ENCODE data around the gene PHOSPHO1.

The PHOSPHO1 gene

DNA sequence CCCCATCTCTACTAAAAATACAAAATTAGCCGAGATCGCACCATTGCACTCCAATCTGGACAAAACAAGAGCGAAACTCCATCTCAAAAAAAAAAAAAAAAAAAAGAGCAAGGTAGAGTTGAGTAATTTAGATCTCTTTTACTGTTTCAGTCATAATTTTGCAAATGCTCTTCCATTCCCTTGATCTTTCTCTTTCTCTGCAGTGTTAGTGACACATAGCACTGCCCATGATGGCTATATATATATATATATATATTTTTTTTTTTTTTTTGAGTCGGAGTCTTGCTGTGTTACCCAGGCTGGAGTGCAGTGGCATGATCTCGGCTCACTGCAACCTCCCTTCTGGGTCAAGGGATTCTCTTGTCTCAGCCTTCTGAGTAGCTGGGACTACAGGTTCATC is 12.2 kb upstream of the PHOSPHO1 start:
- no peak for DNase-seq (ENCODE audit: low read depth, low spot score)

DNA sequence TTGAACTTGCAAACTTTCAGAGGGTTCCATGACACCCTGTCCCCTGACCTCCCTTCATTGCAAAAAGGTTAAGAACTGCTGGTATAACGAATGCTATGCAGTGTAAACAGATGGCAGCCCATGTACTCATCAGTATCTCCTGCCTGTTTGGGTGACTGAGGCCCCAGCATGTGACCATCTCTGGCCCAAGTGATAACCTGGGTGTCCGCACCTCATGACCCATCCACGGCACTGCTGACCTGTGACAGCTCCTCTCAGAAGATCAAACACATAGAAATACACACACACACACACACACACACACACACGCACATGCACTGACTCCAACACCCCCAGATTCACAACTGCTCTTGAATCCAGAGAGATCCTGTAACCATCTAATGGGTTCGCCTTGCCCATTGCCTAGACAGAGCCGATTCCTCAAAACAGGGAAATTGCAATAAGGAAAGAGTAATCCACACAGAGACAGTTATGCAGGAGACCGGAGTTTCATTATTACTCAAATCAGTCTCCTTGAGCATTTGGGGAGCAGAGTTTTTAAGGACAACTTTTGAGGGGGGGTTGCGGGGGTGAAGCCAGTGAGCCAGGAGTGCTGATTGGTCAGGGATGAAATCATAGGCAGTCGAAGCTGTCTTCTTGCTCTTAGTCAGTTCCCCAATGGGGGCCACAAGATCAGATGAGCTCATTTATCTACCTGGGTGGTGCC is 11.3 kb upstream of the PHOSPHO1 start:
- DNase-seq (ENCODE audit: low read depth, low spot score), result no peak

DNA sequence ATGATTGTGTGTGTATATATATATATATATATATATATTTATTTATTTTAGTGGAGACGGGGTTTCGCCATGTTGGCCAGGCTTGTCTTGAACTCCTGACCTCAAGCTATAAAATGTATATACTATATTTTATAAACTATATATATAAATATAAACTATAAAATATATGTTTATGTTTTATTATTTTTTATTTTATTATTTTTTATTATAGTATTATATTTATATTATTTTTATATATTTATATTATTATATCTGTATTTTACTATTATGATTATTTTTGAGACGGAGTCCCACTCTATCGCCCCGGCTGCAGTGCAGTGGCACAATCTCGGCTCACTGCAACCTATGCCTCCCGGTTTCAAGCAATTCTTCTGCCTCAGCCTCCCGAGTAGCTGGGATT is 10.5 kb upstream of the PHOSPHO1 start:
- DNase-seq (ENCODE audit: low read depth, low spot score), result no peak

- no peak for DNase-seq (ENCODE audit: low read depth, low spot score)
Observed at GRCh38 chr17:49240619-49241018, 10.0 kb upstream of the PHOSPHO1 start.

- DNase-seq (ENCODE audit: low read depth, low spot score), result peak; percentile 72
Observed at GRCh38 chr17:49239963-49240362, 9.4 kb upstream of the PHOSPHO1 start.

DNA sequence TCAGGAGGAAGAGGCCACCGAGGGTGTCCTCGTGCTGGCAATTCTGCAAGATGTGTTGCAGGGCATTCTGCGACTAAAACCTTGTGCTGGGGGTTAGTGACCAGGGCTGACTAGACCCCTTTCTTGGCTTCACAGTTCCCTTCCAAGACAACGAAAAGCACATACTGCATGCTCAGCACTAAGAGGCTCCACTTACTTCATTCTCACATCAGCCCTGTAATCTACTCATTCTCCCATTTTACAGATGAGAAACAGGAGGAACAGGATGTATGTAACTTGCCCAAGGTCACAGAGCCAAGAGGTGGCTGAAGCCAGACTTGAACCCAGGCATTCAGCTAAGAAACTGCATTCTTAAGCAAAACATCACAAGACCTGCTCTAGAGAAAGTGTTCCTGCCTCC is 5.3 kb upstream of the PHOSPHO1 start:
- DNase-seq (ENCODE audit: low read depth, low spot score), result peak; percentile 61

GRCh38 chr17:49234509-49235080 is 4.0 kb upstream of the PHOSPHO1 start:
- no peak for DNase-seq (ENCODE audit: low read depth, low spot score)

DNA sequence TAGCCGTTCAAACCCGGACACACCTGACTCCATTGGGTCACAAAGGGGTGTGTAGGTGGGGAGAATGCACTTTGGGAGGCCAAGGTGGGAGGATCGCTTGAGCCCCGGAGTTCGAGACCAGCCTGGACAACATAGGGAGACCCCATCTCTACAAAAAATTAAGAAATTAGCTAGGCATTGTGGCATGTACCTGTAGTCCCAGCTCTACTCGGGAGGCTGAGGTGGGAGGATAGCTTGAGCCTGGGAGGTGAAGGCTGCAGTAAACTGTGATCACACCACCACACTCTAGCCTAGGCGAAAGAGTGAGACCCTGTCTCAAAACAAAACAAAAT is 942 bp upstream of the PHOSPHO1 start:
- DNase-seq (ENCODE audit: low read depth, low spot score), result no peak

GRCh38 chr17:49229805-49230600 is 584 bp downstream of the PHOSPHO1 start:
- DNase-seq (ENCODE audit: low read depth, low spot score), result no peak

DNA sequence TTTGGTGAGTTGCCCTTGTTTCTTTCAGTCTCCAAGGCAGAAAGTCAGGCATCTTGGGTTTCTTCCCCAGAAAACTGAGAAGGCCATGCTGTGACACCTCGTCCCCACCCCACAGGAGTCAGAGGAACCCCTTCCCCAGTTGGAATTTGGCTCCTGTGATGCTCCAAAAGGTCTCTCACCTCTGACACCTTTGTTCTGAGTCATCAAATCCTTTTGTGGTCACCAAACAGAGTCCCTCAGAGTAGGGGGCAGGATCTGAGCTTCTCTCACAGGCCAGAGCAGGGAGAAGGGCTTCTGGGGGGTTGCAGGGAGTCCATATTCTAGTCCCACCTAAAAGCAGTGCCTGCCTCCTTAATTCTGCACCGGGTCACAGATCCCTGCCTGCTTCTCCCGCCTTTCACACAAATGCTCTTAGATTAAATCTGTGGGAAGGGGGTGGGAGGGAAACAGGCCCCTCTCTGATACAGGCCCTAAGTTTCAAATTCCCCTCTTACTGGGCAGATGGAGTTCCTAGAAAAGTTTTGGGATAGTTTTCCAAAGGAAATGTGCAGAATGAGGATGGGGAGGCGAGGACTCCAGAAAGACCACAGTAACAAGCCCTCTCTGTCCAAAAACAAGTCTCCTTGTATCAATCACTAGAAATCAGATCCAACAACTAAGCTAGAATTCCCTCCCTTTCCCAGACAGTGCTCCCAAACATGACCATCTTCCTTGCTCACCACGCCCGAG is 1.3 kb downstream of the PHOSPHO1 start:
- DNase-seq (ENCODE audit: low read depth, low spot score), result no peak

GRCh38 chr17:49227436-49228261 is 2.9 kb downstream of the PHOSPHO1 start:
- DNase-seq (ENCODE audit: low read depth, low spot score), result peak; percentile 91

DNA sequence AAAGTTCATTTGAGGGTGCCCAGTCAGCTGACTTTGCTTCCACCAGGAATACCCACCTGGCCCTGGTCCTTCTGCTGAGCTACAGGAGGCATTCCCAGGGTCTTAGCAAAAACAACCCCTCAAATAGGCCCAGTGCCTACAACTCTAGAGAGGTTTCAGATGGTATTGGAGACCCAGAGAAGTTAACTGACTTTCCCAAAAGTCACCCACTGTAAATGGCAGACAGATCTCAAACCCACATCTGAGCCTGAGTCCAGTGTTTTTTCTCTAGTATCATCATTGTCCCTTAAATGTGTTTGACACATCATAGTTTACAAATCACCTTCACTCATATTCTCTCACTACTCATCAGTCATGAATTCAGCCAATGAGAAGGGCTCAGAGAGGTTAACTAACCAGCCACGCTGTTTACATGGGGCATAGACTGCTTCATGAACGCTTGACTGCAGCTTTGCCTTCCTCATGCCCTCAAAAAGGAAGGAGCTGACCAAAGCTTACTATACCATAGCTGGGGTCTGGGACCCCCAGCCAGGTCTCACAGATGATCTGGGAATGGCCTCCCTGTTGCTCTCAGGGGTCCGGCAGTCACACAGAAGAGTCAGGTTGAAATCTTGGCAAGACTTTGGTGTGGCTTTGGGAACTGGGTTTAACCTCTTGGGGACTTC is 3.7 kb downstream of the PHOSPHO1 start:
- DNase-seq (ENCODE audit: low read depth, low spot score), result no peak

DNA sequence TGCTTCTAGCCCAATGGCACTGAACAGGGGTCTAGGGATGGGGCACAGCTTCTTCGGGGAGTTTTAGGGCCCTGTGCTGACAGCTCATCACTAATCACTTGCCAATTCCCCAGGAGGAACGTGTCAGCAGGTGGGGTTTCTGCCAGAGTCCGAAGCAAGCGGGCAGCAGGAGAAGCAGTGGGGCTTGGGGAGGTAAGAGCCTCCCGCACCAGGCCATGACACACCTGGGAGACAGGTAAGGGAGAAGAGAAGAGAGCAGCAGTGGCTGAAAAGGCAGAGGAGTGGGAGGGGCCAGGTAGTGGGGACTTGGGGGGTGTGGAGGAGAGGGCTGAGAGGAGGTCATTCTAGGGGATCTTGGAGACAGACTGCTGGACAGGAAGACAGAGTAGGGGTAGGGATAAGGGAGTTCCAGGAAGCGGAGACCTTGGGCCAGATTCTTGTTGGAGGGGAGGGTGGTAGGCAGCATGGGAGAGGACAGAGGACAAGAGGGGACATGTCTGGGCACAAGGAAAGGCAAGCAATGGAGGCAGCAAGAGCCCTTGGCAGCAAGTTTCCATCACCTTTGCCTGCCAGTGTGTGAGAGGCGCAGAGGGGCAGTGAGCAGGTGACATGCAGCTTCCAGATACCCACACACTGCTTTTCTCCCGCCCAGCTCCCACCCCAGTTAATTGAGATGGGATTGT is 4.9 kb downstream of the PHOSPHO1 start:
- DNase-seq (ENCODE audit: low read depth, low spot score), result no peak

DNA sequence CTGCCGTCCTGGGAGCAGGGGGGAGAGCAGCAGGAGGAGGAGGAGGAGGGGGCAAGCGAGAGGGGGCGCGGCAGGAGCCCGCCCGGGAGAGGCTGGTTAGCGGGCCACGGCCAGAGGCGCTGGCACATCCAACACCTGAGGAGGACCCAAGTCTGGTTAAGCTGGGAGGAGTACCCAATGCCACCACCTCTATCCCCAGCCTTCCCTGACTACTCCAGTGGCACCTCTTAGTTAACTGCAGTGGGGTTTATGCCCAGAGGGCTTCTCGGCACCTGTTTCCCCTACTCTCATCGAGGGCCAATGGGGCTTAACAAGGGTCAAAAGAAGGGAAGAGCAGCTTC is 5.6 kb downstream of the PHOSPHO1 start:
- DNase-seq (ENCODE audit: low read depth, low spot score), result peak; percentile 29

DNA sequence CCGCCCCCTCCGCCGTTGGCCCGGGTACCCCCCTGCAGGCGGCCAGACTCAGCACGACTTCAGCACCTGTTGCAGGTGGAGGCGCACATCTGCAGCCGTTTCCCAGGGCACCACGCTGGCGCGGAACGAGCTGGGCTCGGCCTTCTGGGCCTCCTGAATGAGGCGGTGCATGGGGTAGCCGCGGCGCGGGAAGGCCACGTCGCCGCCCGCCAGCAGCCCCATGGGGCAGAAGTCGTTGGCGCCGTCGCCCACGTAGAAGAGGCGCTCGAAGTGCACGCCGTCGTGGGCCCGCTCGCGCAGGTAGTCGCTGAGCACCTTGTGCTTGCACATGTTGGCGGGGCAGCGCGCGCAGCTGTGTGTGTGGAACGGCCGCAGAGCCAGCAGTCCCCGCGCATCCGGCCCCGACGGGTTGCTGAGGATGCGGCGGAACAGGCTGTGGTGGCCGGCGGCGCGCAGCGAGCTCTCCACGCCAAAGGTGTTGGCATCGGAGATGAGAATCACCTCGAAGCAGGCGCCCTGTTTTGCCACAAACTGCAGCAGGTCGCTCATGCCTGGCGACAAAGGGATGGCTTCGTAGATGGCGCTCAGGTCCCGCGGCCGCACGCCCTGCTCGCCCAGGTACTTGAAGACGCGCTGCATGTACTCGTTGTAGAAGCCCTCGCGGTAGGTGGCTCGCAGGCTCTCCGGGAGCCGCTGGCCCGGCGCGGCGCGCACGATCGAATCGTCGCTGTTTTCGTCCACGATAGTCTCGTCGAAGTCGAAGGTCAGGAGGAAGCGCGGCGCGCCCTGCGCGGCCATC is 6.2 kb downstream of the PHOSPHO1 start:
- peak; percentile 56 for DNase-seq (ENCODE audit: low read depth, low spot score)

GRCh38 chr17:49223517-49224197 is 6.9 kb downstream of the PHOSPHO1 start:
- DNase-seq (ENCODE audit: low read depth, low spot score), result peak; percentile 84

DNA sequence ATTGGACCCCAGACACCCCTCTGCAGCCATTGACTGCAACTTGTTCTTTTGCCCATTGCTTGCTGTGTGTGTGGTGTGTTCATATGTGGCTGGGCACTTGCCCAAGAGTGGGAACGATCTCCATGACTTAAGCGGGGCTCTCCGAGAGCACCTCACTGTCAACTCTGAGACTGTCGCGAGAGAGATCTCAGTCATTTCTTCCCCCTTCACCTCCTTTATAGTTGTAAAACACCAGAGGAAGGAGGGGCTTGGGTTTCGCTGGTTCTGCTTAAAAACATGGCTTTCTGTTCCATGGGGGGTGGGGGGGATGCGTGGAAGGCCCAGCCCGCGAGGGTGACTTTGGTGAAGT is 7.4 kb downstream of the PHOSPHO1 start:
- no peak for DNase-seq (ENCODE audit: low read depth, low spot score)

DNA sequence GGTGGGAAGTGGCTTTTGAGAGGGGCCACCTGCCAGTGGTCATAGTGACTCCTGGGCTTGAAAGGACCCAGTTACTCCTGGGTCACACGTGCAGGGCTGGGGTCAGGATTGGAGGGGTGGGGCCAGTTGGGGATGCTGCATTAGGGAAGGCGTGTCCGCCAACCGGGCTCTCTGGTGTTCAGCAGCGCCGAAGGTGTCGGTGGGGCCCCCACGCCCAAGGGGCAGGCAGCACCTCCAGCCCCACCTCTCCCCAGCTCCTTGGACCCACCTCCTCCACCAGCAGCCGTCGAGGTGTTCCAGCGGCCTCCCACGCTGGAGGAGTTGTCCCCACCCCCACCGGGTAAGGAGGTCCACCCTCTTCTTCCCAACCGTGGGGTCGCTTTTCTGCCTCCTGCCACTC is 10.6 kb downstream of the PHOSPHO1 start:
- DNase-seq (ENCODE audit: low read depth, low spot score), result no peak
